IPS-NIHi7 (cell line): ENCODE data around the gene KCNV2.

Experiments
- DNase-seq: peaks from one replicate; pipeline ENCODE4 v3.0.0; 2012; ENCODE audit warnings: mixed read lengths; ENCODE audit errors: extremely low spot score

Gene KCNV2

DNA sequence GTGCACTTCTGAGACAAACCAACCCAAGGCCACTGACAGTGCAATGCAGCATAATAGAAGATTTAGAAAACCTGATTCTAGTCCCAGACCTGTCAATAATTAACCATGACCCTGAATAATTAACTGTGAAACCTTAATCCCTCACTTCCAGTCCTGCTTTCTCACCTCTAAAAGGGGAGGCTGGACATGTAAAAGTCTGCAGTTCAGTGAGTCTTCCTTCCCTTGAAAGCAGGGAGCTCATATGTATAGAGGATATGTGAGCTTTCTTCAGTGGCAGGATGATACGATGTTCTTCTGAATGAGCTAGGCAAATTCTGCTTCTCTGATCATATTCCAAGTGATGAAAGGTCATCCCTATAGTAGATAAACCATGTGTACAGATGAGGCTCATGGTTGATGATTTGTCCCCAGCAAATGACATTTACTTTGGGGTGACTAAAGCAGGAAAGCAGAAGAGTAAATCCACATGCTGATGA is 2.9 kb downstream of the KCNV2 start:
- no peak for DNase-seq

DNA sequence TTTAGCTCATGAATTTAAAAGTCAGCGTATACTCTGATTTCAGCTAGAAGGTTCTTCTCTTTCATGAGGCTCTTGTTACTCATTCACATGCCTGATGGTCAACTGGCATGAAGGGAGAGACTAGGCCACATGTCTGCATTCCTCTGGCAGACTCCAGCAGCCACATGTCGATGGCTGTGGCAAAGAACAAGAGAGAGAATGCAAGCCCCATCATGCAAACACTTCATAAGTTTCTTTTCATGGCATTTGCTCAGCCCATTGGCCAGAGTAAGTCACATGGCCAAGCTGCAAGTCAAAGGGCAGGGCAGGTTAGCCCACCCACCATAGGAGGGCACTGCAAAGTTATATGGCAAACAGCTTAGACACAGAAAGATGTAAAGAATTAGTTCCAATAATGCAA is 5.4 kb downstream of the KCNV2 start:
- DNase-seq = no peak

DNA sequence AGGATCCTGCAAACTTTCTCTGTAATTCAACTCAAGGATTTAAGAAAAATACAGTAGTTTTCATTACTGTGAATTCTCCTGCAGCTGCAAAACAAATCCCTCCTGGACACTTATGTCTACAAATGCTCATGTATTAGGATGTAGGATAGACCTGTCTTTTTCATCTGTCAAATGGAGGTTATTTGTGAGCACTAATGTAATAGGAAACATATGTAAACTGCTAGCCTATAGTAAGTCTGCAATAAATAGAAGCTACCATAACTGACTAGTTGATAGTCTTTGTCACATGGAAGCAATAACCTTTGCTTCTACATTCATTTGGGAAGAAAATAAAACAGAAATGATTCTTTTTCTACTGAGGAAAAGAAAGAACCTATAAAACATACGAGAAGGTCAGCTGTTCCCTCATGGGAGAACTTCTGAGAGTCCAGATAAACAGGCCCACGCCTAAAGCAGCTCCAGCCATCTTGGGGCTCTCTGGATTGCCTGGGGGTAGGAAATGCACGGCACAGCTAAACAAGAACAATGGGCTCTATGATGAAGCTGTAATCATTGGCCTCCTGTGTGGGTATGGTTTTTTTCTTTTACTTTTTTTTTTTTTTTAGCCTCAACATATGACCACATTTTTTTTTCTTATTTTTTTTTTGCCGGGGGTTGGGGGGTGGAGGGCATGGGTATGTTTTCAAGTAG is 6.2 kb downstream of the KCNV2 start:
- DNase-seq = no peak

DNA sequence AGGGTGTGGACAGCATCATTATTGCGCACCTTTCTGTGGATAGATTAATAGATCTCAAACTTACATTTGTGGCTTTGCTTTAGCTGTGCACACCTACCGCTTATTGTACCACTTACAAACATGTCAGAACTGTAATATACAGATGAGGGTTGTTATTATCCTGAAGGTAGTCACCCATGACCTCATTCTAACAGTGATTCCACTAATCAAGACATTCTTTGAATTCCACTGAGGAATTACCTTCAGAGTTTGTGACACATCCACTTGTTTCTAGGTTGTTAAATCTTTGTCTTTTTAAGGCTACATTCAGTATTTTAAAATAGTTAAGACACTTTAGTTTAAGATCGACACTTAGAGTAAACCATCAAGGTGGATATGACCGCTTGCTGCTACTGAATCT is 7.8 kb downstream of the KCNV2 start:
- no peak for DNase-seq

DNA sequence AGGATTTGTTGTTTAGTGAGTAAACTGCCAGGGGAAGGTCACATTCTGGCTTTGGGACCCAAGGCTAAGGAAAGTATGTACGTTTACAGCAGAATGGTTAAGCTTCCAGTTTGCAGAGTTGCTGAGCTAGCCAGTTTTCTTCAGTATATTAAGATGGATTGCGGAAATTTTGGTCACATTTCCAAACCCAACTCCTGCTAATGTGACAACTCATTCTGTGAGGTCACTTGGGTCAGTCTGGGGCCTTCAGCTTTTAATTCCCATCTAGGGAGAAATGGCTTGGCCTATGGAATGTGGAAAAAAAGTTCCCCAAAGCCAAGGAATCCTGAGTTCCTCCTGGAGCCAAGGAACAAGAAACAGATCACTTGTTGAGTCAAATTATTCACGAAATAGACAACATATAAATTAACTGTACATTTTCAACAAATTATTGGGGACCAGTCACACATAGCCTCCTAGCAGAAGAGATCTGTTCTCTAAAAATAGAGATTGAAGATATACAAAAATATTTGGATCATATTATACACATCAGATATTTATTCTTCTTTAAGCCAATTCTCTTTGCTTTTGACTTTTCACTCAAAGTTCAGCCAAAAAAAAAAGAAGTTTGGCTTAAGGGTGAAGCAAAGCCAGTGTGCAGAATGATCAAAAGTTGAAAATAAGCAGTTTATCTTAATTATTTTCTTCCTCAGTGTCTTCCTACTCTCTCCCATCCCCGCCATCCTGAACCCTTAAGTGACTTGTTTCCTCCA is 8.8 kb downstream of the KCNV2 start:
- no peak for DNase-seq

DNA sequence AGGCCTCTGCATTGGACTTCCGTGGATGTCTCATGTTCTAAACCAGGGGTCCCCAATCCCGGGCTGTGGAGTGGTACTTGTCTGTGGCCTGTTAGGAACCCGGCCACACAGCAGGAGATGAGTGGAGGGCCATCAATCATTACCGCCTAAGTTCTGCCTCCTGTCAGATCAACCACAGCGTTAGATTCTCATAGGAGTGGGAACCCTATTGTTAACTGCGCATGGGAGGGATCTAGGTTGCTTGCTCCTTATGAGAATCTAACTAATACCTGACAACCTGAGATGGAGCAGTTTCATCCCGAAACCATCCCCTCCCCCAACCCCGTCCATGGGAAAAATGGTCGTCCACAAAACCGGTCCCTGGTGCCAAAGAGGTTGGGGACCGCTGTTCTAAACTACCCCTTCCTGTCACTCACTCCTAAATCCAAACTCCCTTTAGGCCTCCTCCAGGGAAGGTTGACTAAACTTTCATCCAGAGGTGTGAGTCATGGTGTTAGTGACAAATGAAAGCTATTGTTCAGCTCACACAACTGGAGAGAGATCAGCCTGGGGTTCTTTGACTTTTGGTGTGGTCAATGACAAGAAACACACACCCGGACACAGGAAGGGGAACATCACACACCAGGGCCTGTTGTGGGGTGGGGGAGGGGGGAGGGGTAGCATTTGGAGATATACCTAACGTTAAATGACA is 9.5 kb downstream of the KCNV2 start:
- DNase-seq = no peak

DNA sequence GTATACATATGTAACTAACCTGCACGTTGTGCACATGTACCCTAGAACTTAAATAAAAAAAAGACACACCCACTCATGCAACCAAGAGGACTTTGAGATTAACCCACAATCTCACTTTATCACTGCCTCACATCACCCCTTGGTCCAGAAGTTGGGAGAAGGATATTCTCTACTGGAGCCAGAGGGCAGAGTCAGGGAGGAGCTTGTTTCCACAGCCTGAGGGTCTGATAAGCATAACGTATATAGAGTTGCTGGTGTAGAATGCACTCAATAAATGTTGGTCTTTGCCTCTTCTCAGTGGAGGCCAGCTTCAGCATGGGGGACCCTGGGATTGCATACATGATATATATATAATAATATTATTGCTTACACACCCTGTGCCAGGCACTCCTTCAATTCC is 10.1 kb downstream of the KCNV2 start:
- no peak for DNase-seq

DNA sequence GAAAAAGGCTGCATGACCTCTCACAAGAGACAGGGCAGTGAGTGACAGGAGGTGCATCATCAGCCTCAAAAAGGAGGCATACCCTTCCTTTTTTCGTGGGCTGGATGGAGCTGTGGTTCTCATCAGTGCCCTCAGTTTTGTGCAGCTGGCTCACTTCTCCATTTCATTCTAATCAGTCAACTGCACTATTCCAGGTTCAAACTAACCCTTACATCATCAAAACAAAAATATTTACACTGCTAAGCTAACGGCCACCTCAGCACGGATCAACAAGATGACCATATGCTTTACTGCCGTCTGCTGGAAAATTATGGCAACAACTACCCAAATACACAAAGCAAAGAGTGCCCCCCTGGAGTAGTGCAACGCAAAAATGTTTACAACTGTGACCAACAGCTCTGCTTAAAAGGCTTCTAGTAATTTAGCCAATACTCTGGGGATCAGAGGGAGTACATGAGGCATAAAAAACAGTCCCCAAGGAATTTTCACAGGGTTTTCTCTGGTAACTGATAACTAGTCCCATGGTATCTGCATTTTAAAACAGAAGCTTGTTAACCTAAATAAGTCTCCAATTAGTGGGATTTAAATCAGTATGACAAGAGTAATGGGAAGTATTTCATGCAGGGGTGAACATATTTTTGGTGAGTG is 10.8 kb downstream of the KCNV2 start:
- peak; percentile 35 for DNase-seq

DNA sequence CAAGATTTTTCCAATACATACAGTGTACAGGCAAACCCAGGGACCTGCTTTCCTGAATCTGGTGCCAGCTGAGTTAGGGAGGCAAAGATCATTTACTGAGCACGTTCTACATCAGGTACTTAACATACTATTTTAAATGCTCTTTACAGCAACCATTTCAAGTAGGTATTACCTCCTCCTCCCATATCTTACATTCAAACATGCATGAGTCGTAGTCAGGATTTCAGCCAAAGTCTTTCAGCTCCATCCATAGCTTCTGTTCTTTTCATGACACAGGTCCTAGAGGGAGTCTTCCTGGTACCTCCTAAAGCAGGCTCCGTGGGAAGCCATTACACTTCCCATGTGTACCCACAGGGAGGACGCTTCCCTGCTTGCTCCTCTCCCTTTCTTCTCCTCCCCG is 11.7 kb downstream of the KCNV2 start:
- DNase-seq = no peak

DNA sequence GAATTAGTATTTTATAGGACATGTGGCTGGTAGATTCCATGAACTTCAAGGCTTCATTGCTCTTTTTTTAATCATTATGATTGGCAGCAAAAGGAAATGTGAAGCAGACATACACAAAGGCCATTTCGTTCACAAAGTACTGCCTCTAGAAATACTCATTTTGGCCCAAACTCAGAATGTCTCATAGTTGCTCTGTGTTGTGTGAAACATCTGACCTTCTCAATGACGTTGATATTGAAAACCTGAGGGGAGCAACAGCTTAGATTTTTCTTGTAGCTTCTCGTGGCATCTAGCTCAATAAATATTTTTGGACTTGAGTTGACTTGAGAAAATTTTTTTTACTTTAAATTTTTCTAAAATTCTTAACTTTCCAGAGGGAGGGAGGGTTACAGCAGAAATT is 12.4 kb downstream of the KCNV2 start:
- no peak for DNase-seq

DNA sequence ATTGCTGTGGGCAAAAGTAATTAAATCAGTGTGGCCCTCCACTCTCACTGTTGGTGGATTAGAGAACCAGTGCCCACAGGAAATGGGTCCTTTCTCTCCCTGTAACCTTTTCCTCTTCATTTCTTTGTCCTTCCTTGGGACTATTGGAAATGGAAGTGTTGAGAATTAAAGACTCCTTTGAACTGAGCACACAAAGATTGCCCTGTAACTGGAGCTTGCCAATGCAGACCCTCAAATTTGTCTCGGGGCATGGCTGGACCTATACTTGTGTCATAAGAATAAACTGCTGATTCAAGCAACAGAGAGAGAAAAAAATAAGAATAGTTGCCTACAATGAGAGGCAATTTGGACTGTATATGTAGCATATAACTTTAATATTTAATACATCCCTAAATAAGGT is 13.7 kb downstream of the KCNV2 start:
- no peak for DNase-seq

DNA sequence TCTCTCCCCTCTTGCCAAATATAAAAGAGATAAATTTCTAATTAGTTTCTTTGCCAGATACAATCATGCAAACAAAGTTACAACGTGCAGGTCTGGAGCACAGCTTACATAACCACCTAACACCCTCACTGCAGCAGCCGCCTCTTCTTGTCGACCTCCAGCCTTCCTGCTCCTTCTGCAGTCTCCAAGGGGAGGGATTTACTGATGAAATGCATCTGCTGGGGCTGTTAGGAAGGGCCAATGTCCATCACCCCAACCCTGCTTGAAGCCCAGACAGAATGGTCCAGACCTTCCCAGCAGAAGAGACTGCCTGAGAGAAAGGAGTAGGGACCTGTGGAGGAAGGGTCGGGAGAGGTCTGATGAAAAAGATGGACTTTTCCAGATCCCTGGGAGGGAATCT is 15.2 kb downstream of the KCNV2 start:
- DNase-seq = no peak

DNA sequence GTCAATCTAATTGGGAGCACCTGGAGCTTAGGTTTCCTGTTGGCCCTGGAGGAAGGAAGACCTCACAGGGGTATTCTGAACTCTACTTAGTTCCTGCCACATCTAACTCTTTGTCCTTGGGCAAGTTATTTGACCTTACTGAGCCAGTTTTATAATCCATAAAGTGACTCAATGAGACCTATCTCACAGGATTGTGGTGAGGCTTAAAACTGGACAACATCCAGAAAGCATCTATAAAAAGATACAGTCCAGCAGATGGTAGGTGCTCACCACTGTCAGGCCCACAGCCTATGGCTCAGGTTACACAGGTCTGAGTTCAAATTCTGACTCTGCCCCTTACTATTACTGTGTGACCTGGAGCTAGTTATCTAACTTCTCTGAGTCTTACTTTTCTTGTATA is 23.3 kb downstream of the KCNV2 start:
- DNase-seq = no peak

DNA sequence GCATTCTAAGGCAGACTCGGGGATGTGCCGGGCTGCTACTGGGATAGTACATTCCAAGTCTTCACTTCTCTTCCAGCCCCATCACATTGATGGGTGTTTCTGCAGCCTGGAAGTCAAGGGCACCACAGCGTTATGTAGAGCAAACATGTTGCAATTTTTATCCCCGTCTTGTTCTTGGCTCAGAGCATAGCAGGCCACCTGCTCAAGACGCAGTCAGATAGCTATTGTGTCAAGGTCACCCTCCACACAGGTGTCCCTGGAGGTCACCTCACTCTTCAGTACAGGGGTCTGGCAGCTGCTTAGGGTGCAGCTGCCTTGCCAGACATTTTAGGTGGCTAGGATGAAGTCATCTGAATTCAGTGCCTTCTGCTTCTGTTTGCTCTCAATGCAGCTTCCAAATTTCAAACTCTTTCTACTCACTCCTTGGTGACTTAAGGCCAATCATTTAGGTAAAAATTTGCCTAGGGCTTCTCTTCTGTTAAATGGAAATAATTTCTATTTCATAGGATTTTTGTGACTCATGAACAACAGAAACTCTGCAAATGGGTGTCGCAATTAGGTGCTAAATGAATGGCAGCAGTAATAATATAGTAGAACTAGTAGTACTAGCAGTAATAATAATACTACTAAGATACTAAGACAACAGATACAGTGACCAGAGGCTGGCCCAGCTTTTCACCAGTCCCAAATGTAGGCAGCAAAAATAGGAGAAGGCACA is 24.3 kb downstream of the KCNV2 start:
- DNase-seq = no peak

DNA sequence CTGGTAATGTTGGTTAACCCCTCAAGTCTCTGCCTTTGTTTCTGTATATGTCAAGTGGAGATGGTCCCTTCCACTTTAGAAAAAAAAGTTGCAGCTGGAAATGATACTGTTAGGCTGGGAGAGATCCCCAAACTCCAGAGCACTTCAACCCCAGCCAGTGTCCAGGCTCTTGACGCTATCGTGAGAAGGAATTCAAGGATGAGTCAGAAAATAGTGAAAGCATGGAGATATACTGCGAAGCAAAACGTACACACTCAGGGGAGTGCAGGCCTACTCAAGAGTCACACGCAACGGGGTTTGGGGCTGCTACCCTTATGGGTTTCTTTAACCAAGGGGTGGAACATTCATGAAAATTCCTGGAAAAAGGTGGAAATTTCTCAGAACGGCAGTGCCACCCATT is 24.9 kb downstream of the KCNV2 start:
- DNase-seq = no peak

DNA sequence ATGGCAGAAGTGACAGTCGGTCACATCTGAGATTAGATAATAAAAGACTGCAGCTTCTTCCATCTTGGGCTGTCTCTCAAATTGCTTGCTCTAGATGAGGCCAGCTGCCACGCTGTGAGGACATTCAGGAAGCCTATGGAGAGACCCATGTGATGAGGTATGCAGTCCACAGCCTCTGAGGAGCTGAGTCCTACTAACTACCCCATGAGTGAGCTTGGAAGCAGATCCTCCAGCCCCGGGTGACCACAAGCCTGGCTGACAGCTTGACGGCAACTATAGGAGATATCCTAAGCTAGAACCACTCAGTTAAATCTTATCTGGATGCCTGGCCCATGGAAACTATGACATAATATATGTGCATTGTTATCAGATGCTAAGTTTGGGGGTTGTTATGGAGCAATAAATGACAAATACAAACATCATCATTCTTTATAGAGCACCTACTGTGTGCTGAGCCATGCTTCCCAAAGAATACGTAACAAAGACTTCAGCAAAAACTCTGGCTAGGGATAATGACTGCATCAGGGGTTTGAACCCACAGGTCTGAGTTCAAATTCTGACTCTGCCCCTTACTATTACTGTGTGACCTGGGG is 26.7 kb downstream of the KCNV2 start:
- no peak for DNase-seq

DNA sequence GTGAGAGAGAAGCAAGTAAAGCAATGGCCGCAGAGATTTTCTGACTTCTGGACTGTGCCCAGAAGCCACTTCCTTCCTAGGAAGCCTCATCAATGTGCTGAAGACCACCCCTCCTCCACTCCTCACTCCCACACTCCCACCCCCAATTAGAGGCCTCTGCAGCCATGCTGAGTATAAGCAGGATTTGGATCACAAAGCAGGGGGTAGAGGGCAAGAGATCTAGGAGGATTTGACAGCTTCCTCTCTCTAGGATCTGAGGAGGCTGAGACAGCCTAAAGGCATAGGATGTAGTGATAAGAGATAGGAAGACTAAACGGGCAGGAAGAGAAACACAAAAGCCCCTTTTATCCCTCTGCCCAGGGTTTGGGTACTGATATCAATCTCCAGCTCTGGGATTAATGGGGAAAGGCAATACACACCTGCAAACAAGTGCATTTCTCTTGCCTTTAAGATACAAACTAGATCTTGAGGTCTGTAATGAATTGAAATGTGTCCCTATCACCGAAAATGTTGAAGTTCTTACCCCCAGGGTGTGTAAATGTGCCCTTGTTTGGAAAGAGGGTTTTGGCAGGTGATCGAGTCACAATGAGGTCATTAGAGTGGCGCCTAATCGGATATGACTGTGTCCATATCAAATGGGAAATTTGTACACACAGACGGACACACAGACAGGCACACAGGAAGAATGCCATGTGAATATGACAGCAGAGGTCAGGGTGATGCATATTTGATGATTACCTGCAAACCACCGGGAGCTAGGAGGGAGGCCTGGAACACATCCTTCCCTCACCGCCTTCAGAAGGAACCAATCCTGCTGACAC is 28.5 kb downstream of the KCNV2 start:
- no peak for DNase-seq

DNA sequence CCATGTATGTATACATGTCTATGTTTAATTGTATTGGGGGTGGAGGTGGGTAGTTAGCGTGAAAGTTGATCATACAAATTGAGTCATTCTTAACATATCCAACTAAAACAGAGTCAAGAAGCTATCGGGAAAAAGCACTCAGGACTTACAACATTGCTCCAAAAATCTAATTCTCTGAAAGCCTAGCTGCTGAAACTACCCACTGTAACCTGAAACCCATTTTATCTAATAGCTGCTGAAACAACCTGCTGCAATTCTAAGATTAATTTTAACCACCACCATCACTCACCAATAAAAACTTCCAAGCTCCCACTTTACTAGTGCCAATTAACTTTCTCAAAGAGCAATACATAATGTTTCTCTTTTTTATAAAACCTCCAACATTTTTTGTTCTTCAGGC is 32.2 kb downstream of the KCNV2 start:
- no peak for DNase-seq

DNA sequence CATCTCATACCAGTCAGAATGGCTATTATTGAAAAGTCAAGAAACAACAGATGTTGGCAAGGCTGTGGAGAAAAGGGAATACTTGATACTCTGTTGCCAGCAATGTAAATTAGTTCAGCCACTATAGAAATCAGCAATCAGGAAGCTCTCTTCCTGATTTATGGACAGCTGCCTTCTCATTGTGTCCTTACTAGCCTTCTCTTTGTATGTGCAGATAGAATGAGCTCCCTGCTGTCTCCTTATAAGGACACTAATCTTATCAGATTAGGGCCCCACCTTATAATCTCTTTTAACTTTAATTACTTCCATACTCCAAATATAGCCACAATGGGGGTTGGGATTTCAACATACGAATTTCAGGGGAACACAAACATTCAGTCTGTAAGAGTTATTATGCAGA is 38.0 kb downstream of the KCNV2 start:
- DNase-seq = no peak

DNA sequence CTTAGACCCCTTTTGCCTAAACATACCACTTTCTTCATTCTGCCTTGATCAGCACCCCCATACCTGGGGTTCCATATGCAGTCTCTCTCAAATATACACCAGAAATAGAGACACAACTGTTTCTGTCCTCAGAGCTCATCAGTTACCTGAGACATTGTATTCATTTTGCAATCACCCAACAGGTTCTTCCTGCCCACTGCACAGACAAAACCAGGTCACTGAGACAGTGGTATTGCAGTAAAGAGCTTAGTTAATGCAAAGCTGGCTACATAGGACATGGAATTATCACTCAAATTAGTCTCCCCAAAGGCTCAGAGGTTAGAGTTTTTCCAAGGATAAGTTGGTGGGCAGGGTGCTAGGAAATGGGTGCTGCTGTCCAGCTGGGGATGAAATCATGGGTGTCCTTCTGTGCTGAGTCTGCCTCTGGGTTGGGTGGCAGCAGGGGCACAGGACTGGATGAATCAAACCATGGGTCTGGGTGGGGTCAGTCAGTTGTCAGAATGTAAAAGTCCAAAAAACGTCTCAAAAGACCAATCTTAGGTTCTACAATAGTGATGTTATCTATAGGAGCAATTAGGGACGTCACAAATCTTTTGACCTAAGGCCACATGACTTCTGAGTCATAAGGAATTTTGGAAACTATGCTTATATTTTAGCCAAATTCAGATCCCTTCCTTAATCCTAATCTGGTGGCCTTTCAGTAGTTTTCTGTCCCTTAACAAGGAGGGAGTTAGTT is 41.0 kb downstream of the KCNV2 start:
- no peak for DNase-seq
